Suprapubic skin (tissue), 3 donors: ENCODE data around the gene NUP42.

Experiments used
- CTCF ChIP-seq, 2 donors: fragments of 200-600 bp in 1 of 2; fragments of 450-650 bp in 1 of 2; sonication (generic) in 1 of 2; IDR thresholded peaks; one replicate each; pipeline ENCODE4 v1.5.1; 2016 to 2019; ENCODE audit warnings: antibody characterized with exemption in 2 of 2, mild to moderate bottlenecking in 1 of 2, moderate library complexity in 1 of 2
- EP300 ChIP-seq: sonication (generic); formaldehyde crosslinking; IDR thresholded peaks from one replicate; pipeline ENCODE4 v1.6.1; 2017; ENCODE audit warnings: antibody characterized with exemption
- POLR2A ChIP-seq, 2 donors: fragments of 450-650 bp; IDR thresholded peaks; one replicate each; pipeline ENCODE4 v1.6.1; 2017; ENCODE audit warnings: antibody characterized with exemption in 2 of 2, mild to moderate bottlenecking in 2 of 2, moderate library complexity in 2 of 2

GRCh38 chr7:23218196-23218595, 36.3 kb downstream of the NUP42 start:
- TF ChIP-seq CTCF (IDR thresholded peaks at IDR 0.05) (no peak), POLR2A (IDR thresholded peaks at IDR 0.05) (no peak), EP300 (no peak)
